Fibroblast of the conjunctiva (primary cell): ENCODE data around the gene LIAS.
"Not testable (repeated sequence)": the region's sequence is repeated elsewhere in the genome, so short reads cannot be mapped to it uniquely, and the experiment has no call there.

Experiments used
- DNase-seq: peaks from one replicate; pipeline ENCODE4 v3.0.0-alpha.2; 2010; ENCODE audit warnings: low read depth

Gene LIAS

DNA sequence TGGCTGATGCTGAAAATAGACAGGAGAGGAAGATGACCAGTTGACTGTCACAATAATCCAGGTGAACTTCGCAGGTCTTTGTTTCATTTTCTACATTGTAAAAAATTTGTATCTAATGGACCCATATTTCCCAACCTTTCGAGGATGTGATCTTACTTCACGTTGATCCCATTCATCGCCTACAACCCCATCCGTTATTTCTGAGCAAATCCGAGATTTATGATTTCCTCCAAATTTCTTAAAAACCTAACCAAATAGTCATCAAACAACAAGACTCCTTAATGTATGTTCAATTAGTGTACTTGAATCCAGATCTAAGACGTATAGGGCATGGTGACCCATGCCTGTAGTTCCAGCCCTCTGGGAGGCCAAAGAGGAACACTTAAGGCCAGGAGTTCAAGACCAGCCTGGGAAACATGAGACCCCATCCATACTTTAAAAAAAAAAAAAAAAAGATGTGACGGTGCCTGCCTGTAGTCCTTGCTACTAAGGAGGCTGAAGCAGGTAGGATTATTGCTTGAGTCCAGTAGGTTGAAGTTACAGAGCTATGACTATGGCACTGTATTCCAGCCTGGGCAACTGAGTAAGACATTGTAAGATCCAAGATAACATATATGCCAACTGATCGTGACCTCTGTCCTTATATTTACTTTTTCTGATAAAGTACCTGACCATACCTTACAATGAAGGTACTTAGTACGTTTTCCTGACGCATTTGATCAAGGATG is 5.8 kb upstream of the LIAS start:
- DNase-seq: no peak

DNA sequence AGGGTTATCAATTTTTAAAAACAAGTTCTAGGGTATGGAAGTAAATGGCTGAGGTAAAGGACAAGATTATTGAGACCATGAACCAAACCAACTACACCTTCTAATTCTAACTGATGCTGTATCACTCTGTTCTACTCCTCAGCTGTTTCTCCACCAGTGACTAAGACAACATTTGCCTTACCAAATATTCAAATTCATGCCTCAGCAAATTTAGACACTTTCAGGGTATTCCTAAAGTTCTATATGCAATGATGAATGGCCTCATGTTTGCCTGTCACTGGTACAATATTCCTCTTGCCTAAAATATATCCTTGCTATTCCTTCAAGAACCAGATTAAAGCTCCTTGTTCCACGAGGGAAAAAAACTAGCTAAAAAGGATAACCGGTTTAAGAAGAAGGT is 5.1 kb upstream of the LIAS start:
- DNase-seq: no peak

GRCh38 chr4:39455486-39455885 is 3.4 kb upstream of the LIAS start:
- DNase-seq: no peak

DNA sequence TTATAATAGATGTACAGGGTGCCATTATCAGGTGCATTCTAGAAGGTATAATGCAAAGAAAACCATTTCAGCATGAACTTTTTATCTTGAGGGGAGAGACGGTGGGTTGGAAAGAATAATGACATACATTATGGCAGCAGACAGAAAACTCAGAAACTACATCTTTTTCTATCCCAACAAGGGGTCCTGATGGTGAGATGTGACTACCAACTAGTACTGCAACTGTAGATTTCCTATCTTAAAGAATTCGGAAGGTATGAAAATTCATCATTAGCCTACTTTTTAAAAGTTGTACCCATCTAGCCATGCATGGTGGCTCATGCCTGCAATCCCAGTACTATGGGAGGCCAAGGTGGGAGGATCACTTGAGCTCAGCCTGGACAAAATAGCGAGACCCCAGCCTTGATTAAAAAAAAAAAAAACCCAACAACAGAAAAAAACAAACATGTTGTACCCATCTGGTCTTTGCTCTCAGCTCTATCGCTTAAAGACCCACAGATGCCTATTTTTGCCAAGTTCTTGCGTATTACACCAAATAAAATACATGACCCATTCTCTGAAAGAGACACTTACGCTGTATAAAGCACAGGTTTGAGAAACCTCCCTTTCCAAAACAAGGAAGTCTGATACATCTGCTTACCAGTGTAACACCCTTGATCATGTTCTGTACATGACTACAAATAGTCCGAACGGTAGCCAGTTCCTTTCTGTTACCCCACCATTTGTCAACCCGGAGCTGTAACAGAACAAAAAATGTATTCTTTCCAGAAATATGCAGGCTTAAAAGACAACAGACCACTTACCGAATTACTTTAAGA is 1.7 kb upstream of the LIAS start:
- DNase-seq: no peak

DNA sequence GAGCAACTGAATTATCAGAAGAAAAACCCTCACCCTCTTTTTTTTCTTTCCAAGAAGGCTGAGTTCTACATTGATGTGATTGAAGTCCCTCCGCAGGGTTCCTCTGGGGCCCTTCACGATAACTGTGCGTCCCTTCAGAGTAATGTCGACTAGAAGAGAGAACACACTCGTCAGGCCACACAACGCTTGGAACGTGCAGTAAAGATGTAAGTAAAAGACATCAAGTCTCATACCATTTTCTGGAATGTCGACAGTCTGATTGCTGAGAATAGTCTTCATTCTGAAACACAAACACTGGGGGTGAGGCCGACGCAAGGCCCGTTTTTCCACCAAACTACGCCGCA is 723 bp upstream of the LIAS start:
- not testable (repeated sequence) for DNase-seq

DNA sequence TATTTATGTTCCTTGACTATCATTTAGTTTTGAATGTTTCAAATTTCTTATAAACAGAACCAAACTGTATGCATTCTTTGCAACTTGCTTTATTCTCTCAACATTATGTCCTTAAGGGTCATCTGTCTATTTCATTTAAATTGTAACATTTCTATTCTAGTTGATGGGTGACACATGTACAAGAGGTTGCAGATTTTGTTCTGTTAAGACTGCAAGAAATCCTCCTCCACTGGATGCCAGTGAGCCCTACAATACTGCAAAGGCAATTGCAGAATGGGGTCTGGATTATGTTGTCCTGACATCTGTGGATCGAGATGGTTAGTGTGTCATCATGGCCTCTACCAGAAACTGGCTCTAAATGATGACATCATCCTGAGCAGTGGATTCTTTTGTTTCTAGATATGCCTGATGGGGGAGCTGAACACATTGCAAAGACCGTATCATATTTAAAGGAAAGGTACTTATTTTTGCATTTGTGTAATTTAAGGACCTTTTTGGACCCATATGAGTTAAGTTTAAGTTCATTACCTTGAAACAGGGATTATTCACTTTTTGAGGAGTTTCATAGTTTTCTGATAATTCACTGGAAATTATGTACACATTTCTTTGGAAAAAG is 6.1 kb downstream of the LIAS start:
- DNase-seq: peak; percentile 62

DNA sequence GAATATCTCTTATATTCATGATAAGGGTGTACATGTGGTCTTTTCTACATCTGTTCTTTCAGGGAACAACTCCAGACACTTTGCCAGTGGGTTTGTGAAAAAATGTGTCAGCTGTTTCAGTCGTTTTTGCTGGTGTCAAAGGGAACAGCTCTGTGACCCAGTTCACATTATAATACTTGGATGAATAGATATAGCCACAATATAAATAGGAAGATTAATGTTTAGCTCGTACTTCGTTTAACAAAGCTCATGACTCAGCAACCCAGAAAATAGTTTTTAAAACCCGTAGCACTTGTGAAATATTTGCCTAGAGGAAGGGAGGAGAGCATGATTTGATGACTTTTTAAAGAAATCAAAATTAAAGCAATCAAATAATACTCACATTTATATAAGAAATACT is 7.9 kb downstream of the LIAS start:
- no peak for DNase-seq

- no peak for DNase-seq
Observed at GRCh38 chr4:39467464-39467863, 8.6 kb downstream of the LIAS start.

GRCh38 chr4:39469429-39470077 is 10.7 kb downstream of the LIAS start:
- peak; percentile 79 for DNase-seq

DNA sequence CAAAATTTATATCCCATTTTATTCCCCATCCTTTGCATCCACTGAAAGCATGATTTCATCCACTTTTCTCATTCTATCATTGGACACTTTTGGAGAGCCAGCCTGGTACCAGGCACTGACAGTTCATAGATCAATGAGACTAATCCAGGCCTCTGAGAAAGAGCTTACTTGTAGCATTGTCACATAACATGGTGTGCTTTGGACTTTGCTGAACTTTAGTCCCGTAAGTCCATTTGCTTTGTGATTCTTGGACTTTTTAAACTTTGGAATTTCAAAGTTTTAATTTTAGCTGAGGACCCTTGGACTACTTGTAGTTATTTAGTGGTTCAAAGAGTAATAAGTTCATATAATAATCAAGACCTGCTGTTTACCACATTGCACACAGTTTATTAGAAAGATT is 11.5 kb downstream of the LIAS start:
- no peak for DNase-seq

GRCh38 chr4:39472396-39472795 is 13.5 kb downstream of the LIAS start:
- DNase-seq: no peak

GRCh38 chr4:39476187-39476895 is 17.5 kb downstream of the LIAS start:
- DNase-seq: no peak

DNA sequence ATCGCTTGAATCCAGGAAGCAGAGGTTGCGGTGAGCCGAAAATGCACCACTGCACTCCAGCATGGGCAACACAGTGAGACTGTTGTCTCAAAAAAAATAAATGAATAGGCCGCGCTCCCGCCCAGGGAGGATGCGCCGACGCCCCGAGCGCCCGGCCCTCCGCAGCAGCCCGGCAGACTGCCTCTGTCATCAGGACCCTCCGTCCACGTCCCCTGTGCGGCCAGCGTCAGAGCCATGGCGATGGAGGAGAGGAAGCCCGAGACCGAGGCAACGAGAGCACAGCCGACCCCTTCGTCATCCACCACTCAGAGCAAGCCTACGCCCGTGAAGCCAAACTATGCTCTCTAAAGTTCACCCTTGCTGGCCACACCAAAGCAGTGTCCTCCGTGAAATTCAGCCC is 21.4 kb downstream of the LIAS start:
- DNase-seq: no peak

GRCh38 chr4:39480902-39481695 is 22.2 kb downstream of the LIAS start:
- no peak for DNase-seq

- no peak for DNase-seq
Observed at GRCh38 chr4:39484582-39485272, 25.9 kb downstream of the LIAS start.

GRCh38 chr4:39486221-39486804 is 27.5 kb downstream of the LIAS start:
- DNase-seq: no peak

GRCh38 chr4:39490322-39490721 is 31.5 kb downstream of the LIAS start:
- DNase-seq: no peak

- no peak for DNase-seq
Observed at GRCh38 chr4:39494354-39494753, 35.5 kb downstream of the LIAS start.

DNA sequence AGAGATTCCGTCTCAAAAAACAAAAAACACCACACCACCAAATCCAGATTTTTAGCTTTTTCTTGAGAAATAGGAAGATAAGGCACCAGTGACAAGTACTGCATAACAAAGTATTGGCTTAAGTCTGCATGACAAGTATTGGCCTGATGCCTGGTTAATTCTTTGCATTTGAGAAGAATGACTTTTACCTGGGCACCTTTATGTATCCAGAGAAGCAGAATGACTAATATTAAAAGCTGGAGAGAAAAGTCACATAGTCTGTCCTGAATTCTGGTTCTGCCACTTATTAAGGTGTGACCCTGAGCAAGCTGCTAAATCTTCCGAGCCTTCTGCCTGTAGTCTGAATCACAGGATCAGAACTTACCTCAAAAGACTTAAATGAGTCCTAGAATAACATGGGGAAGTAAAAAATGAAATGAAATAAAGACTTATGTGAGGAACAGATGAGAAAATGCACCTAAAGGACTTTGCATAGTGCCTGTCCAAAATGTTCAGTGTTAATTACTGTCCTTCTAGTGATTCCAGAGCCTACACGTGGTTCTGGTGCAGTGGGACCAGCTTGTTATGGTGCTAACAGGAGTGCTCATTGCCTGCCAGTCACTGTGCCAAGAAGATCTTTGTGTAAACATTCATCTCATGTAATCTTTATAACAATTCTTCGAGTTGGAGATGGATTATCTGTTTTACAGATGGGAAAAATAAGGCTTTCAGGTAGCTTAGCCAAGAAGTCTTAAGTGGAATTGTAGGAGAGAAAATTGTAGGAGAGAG is 36.8 kb downstream of the LIAS start:
- DNase-seq: no peak
